OCI-LY7 (cell line): ENCODE data around the gene CCR7. TPM values are rescaled to one million over a fixed set of nuclear protein-coding genes. Genes with fewer than 3 reads are reported as not detected.

Source experiments
- BruUV-seq: library from RNA; stranded (reverse); fragments of 400-500 nt; replicated peaks from 2 replicates; lab custom pipeline; 2021; lab: Mats Ljungman, UMichigan
- CTCF ChIA-PET: fragments of 300-600 bp; sonication (Branson Sonifier 250); formaldehyde crosslinking; loops from one replicate; lab custom pipeline; 2022; ENCODE audit warnings: antibody characterized with exemption; ENCODE audit not compliant: unreplicated experiment; lab: Charles Lee
- POLR2A ChIA-PET: fragments of 300-600 bp; sonication (Branson Sonifier 250); formaldehyde crosslinking; loops from one replicate; lab custom pipeline; 2022; ENCODE audit warnings: antibody characterized with exemption; lab: Charles Lee
- DNase-seq: peaks from one replicate; pipeline ENCODE4 v3.0.0-alpha.2; 2015; ENCODE audit warnings: low spot score
- H2AFZ ChIP-seq: fragments of 200-600 bp; sonication (generic), shearing (Covaris generic); 2 replicates; pipeline ENCODE4 v1.6.1; 2014; ENCODE audit warnings: mild to moderate bottlenecking, antibody characterized with exemption, low read length, moderate library complexity
- H3K27ac ChIP-seq: fragments of 200-600 bp; sonication (generic); 2 replicates; pipeline ENCODE4 v1.5.1; 2014; ENCODE audit warnings: mixed run types, low read depth, mild to moderate bottlenecking, moderate library complexity, low read length, inconsistent platforms; ENCODE audit not compliant: poor library complexity, severe bottlenecking
- H3K36me3 ChIP-seq: fragments of 200-600 bp; sonication (generic); 2 replicates; pipeline ENCODE4 v1.6.1; 2014; ENCODE audit warnings: mild to moderate bottlenecking, antibody characterized with exemption, low read length, moderate library complexity, mixed read lengths; ENCODE audit not compliant: insufficient read depth
- H3K4me1 ChIP-seq: fragments of 200-600 bp; sonication (generic); 2 replicates; pipeline ENCODE4 v1.5.1; 2014; ENCODE audit warnings: mild to moderate bottlenecking, low read length; ENCODE audit not compliant: insufficient read depth, poor library complexity, severe bottlenecking
- H3K4me2 ChIP-seq: fragments of 200-600 bp; sonication (generic); 2 replicates; pipeline ENCODE4 v1.6.1; 2014; ENCODE audit warnings: mild to moderate bottlenecking, low read length
- H3K4me3 ChIP-seq: fragments of 200-600 bp; sonication (generic); 2 replicates; pipeline ENCODE4 v1.5.1; 2014; ENCODE audit warnings: mild to moderate bottlenecking, low read depth, low read length; ENCODE audit not compliant: poor library complexity, severe bottlenecking
- H3K79me2 ChIP-seq: fragments of 200-600 bp; sonication (generic); 2 replicates; pipeline ENCODE4 v1.6.1; 2016; ENCODE audit warnings: low read depth, mild to moderate bottlenecking, low read length, moderate library complexity, mixed read lengths; ENCODE audit not compliant: insufficient read depth
- H3K9me2 ChIP-seq: fragments of 200-600 bp; sonication (generic); 2 replicates; pipeline ENCODE4 v1.6.1; 2016; ENCODE audit warnings: mild to moderate bottlenecking, low read length, mixed read lengths; ENCODE audit not compliant: insufficient read depth
- H3K9me3 ChIP-seq: fragments of 200-600 bp; sonication (generic); 2 replicates; pipeline ENCODE4 v1.6.1; 2014; ENCODE audit warnings: mild to moderate bottlenecking, mixed run types, low read length, mixed read lengths
- H4K20me1 ChIP-seq: fragments of 200-600 bp; sonication (generic); 2 replicates; pipeline ENCODE4 v1.6.1; 2014; ENCODE audit warnings: mild to moderate bottlenecking, antibody characterized with exemption, low read length, moderate library complexity, mixed read lengths; ENCODE audit not compliant: insufficient read depth
- CTCF ChIP-seq: fragments of 200-600 bp; sonication (generic); conservative IDR thresholded peaks from 2 replicates; pipeline ENCODE4 v1.5.1; 2014; ENCODE audit warnings: mild to moderate bottlenecking, antibody characterized with exemption, low read length, moderate library complexity, mixed read lengths
- EZH2phosphoT487 ChIP-seq: fragments of 200-600 bp; sonication (generic); IDR thresholded peaks from 2 replicates; pipeline ENCODE4 v1.6.1; 2018; ENCODE audit warnings: low read depth, borderline replicate concordance, mild to moderate bottlenecking, mixed run types, antibody characterized with exemption, low read length, moderate library complexity, mixed read lengths
- intact Hi-C: fragments of 100-400 bp; cut with micrococcal nuclease; formaldehyde crosslinking; loops from one replicate; pipeline ENCODE4 v1.10.0; 2022; ENCODE audit not compliant: unreplicated experiment
- total RNA-seq, 2 experiments: library from RNA; depleted of rRNA in 1 of 2; stranded (reverse); fragments of >200 nt in 1 of 2; shearing (Covaris generic) in 1 of 2; gene quantifications; 2 replicates each; pipeline ENCODE4 v1.2.3, GENCODE V29; 2014 to 2022

Gene CCR7
- total RNA-seq, 2 experiments from 2014 or later: 0.48 to 2.3 TPM

DNA sequence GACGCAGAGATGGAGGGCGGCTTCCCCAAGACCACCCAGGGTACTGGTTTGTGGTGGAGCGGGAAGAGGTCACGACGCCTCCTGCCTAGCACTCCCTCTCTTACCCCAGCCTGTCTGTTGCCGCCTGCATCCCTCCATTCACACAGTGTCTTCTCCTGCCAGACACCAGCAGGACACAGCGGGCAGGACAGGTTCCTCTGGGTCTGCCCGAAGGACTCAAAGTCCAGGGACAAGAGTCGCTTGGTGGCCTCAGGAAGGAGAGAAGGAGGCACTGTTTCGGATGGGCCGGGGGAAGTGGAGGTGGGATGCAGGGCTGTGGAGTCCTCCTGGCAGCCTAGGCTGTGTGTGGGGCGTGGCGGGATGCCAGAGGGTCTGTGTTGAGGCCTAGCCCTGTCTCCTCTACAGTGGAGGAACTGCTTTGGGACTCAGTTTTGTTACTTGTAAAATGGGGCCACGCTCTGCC lies 44.2 kb downstream of the CCR7 start:
- no peak overlapping the region for H3K4me2 ChIP-seq
- H3K9me3 ChIP-seq: peaks cover 20% of the 10 kb centered on the region
- peaks cover 24% of the 10 kb centered on the region for H3K4me1 ChIP-seq
- no TSS peak for BruUV-seq
- TF ChIP-seq CTCF (no peak), EZH2phosphoT487 (no peak)
- no peak overlapping the region for H3K27ac ChIP-seq
- ChIA-PET POLR2A (interaction anchor here (1.1 kb wide), 1 partner anchor 103 kb away, joined by 4 read pairs; the partner anchor contains the start of gene TOP2A), CTCF (no interaction called here)
- intact Hi-C loops: no loop called here
- no peak overlapping the region for H2AFZ ChIP-seq
- no peaks in the 10 kb centered on the region for H3K79me2 ChIP-seq
- no peak overlapping the region for H3K4me3 ChIP-seq
- no peaks in the 10 kb centered on the region for H3K9me2 ChIP-seq
- no peaks in the 10 kb centered on the region for H4K20me1 ChIP-seq
- no peak for DNase-seq
- no peaks in the 10 kb centered on the region for H3K36me3 ChIP-seq

GRCh38 chr17:40519089-40519775 lies 46.0 kb downstream of the CCR7 start:
- POLR2A ChIA-PET: no interaction called here
- Histone ChIP-seq H3K9me3 (0 out of 2 replicates have a peak, but pooled peaks cover 3% of the 10 kb centered on the region), H3K27ac (no peak overlapping the region), H4K20me1 (no peaks in the 10 kb centered on the region), H3K4me1 (peaks cover 37% of the 10 kb centered on the region), H3K36me3 (no peaks in the 10 kb centered on the region), H3K79me2 (no peaks in the 10 kb centered on the region), H2AFZ (no peak overlapping the region), H3K4me2 (no peak overlapping the region), H3K9me2 (no peaks in the 10 kb centered on the region), H3K4me3 (no peak overlapping the region)
- intact Hi-C loops: no loop called here
- TF ChIP-seq EZH2phosphoT487: no peak
- TF ChIP-seq CTCF: no peak
- no TSS peak for BruUV-seq
- CTCF ChIA-PET: no interaction called here
- no peak for DNase-seq

DNA sequence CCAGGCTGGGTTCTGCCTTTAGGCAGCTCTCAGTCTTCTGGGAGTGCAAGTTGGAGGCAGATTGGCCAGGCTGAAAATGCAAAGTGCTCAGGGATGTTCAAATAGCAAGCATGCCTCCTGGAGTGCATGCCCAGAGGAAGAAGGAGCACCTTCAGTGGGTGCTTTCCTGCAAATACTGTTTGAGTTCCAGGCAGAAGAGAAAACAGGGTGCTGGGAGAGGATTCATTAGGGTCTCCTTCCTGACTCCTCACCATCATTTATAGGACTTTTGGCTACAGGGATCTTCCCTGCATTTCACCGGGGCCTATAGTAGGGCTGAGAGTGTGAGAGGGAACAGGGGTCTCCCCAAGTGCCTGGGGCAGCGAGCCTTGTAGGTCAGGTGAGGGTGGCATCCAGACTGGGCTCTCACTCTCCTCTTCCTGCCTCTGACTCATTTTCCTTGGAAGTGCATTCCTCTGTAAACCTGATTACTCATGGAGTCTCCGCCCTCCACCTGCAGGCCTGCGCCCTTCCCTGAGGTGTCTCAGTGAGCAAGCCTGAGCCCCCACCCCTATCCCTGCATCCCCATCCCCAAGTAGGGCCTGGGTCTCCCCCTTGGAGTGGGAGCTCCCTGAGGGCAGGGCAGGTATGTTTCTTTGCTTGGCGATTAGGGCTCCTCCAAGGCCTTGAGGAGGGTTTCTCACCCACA lies 46.7 kb downstream of the CCR7 start:
- Histone ChIP-seq H4K20me1 (no peaks in the 10 kb centered on the region), H3K4me3 (no peak overlapping the region), H3K36me3 (no peaks in the 10 kb centered on the region), H2AFZ (no peak overlapping the region), H3K9me3 (no peaks in the 10 kb centered on the region), H3K27ac (no peak overlapping the region), H3K9me2 (no peaks in the 10 kb centered on the region), H3K4me2 (no peak overlapping the region), H3K79me2 (no peaks in the 10 kb centered on the region), H3K4me1 (peaks cover 37% of the 10 kb centered on the region)
- intact Hi-C loops: no loop called here
- no peak for DNase-seq
- TF ChIP-seq EZH2phosphoT487: no peak
- no peak for TF ChIP-seq CTCF
- ChIA-PET POLR2A (no interaction called here), CTCF (no interaction called here)
- BruUV-seq: no TSS peak
